Lung microvascular endothelial cell (primary cell): ENCODE data around the gene TFB1M. TPM values are rescaled to one million over a fixed set of nuclear protein-coding genes. Genes with fewer than 3 reads are reported as not detected.
"Not testable (repeated sequence)": the region's sequence is repeated elsewhere in the genome, so short reads cannot be mapped to it uniquely, and the experiment has no call there.

ENCODE experiments used
- DNase-seq, 2 donors: peaks; one replicate each; pipeline versions ENCODE4 v3.0.0 to v3.0.0-alpha.2; 2010; ENCODE audit warnings: low read depth in 2 of 2
- total RNA-seq: library from RNA; depleted of rRNA; stranded (reverse); fragments of >200 nt; gene quantifications from 2 replicates; pipeline ENCODE4 v1.2.1, GENCODE V29; 2014

TFB1M gene
- total RNA-seq, result 9.6 and 11.7 TPM in 2 replicates

GRCh38 chr6:155314092-155314772 is at the start of gene TFB1M:
Gene TFB1M, minus strand, starts transcription at chr6:155314484. Its CDS starts 56 bp downstream, at chr6:155314428.
- DNase-seq, result peak; percentile 99

- not testable (repeated sequence) for DNase-seq
Observed at GRCh38 chr6:155364021-155364420, 49.7 kb upstream of the TFB1M start.

GRCh38 chr6:155362968-155363632 is 48.8 kb upstream of the TFB1M start:
- DNase-seq, result not testable (repeated sequence)

- DNase-seq, result no peak
Observed at GRCh38 chr6:155354167-155354566, 39.9 kb upstream of the TFB1M start.

- DNase-seq, result peak in 1 of 2 donors; percentile 49
Observed at GRCh38 chr6:155352811-155353210, 38.5 kb upstream of the TFB1M start.

- no peak for DNase-seq
Observed at GRCh38 chr6:155352130-155352420, 37.8 kb upstream of the TFB1M start.

- DNase-seq, result no peak
Observed at GRCh38 chr6:155351273-155352129, 37.2 kb upstream of the TFB1M start.

- no peak for DNase-seq
Observed at GRCh38 chr6:155349956-155350355, 35.7 kb upstream of the TFB1M start.

GRCh38 chr6:155349129-155349528 is 34.8 kb upstream of the TFB1M start:
- DNase-seq, result no peak

GRCh38 chr6:155347800-155348199 is 33.5 kb upstream of the TFB1M start:
- DNase-seq, result no peak

GRCh38 chr6:155346957-155347356 is 32.7 kb upstream of the TFB1M start:
- DNase-seq, result no peak

GRCh38 chr6:155344341-155345006 is 30.2 kb upstream of the TFB1M start:
- no peak for DNase-seq

- DNase-seq, result no peak
Observed at GRCh38 chr6:155341130-155341828, 27.0 kb upstream of the TFB1M start.

- peak in 1 of 2 donors; percentile 38 for DNase-seq
Observed at GRCh38 chr6:155340464-155341129, 26.3 kb upstream of the TFB1M start.

- not testable (repeated sequence) for DNase-seq
Observed at GRCh38 chr6:155339929-155340328, 25.6 kb upstream of the TFB1M start.

- DNase-seq, result not testable (repeated sequence)
Observed at GRCh38 chr6:155338237-155338636, 24.0 kb upstream of the TFB1M start.

- DNase-seq, result no peak
Observed at GRCh38 chr6:155335265-155335664, 21.0 kb upstream of the TFB1M start.

- DNase-seq, result not testable (repeated sequence)
Observed at GRCh38 chr6:155334073-155334472, 19.8 kb upstream of the TFB1M start.

GRCh38 chr6:155333414-155333813 is 19.1 kb upstream of the TFB1M start:
- DNase-seq, result no peak

- no peak for DNase-seq
Observed at GRCh38 chr6:155330922-155331321, 16.6 kb upstream of the TFB1M start.
